Measurements from ENCODE around the gene CLDN14.
A peak's percentile ranks its signal among the peaks of the same experiment; 100 is the strongest.
"Not testable (repeated sequence)": the region's sequence is repeated elsewhere in the genome, so short reads cannot be mapped to it uniquely, and the experiment has no call there.

The CLDN14 gene

GRCh38 chr21:36499578-36500471 is 19.9 kb upstream of the CLDN14 start:
- DNase-seq, result no peak

DNA sequence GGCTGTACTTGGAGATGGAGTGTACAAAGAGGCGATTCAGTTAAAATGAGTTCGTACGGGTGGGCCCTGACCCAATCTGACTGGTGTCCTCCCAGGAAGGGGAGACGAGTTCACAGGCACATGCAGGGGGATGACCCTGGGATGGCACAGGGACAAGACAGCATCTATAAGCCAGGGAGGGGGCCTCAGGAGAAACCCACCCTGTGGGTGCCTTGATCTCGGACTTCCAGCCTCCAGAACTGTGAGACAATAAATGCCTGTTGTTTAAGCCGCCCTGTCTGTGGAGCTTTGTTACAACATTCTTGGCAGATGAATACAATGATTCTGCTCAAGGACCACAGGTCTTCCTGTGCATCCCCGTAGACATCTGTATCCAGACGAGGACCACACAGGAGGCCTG is 14.6 kb upstream of the CLDN14 start:
- no peak for DNase-seq

GRCh38 chr21:36491209-36491910 is 11.4 kb upstream of the CLDN14 start:
- DNase-seq, result no peak

- DNase-seq, result no peak
Measured at GRCh38 chr21:36489776-36490165, 9.8 kb upstream of the CLDN14 start.

GRCh38 chr21:36489103-36489775 is 9.3 kb upstream of the CLDN14 start:
- no peak for DNase-seq

GRCh38 chr21:36487641-36488307 is 7.9 kb upstream of the CLDN14 start:
- no peak for DNase-seq

GRCh38 chr21:36486246-36486645 is 6.3 kb upstream of the CLDN14 start:
- DNase-seq, result no peak

- DNase-seq, result no peak
Measured at GRCh38 chr21:36485476-36485875, 5.6 kb upstream of the CLDN14 start.

DNA sequence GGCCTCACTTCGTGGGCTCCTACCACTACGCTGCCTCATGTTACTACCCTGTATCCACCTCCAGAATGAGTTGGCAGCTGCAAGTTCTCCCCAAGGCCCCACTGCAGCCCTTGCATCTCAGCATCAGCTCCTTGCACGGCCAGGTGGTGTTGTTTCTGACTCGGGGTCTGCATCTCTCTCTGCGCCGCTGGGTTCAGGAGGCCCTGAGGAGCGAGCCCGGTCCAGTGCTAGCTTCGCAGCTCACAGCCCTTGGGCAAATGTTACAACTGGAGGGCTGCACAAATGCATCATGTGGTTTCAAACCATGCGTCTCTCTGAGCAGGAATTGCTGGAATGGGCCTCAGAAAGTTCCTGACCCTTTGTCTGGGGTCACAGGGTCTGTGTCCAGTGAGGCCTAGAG is 3.2 kb upstream of the CLDN14 start:
- DNase-seq, result no peak

DNA sequence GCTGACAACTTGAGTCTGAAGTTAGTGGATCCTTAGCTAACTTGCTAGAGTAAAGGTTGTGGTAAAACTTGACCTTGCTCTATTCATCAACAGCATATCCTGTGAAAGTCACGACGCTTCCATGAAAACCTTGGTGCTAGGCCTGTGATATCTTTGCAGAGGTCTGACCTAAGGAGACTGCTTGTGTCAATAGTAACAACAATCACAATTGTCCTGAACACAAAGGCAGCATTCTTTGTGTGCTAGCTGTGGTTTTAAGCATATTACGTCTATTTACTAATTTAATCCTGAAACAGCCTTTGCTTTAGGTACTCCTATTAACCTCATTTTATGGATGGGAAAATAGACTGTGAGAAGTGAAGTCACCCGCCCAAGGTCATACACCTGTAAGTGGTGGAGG is 2.8 kb upstream of the CLDN14 start:
- no peak for DNase-seq

- no peak for DNase-seq
Measured at GRCh38 chr21:36482181-36482580, 2.3 kb upstream of the CLDN14 start.

GRCh38 chr21:36481639-36482038 is 1.7 kb upstream of the CLDN14 start:
- DNase-seq, result no peak

DNA sequence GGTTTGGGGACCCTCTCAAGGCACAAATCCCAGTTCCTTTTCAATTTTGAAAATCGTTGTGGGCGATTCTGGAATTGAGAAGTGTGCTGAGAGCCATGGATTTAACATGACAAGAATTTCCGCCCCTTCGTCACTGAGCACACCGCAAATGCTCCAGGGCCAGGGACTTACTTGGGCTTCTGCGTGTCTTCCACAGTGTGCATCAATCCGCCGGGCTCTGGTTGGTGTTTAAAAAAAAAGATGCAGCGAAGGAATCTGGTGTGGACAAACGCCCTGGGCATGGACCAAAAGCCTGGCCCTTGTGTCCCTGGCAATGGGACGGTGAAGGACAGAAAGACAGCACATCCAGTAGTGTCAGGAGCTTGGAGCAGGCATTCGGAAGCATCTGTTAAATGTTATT is 696 bp upstream of the CLDN14 start:
- no peak for DNase-seq

DNA sequence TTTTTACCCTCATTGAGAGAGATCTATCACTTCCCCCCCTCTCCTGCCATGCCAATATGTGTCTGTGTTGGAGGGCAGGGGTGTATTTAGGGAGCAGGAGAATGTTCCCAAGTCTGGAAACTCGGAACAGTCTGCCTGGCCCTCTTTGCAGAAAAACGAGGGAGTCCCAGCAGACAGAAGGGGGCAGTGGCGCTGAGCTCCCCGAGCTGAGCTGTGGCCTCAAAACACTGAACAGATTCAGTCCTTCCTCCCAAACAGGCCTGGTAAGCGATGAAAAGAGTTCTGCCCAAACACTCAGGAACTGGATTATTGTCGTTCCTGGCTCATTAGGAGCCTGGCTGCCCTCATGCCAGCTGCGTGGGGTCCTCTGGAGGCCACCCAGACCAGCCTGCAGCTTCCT is 981 bp downstream of the CLDN14 start:
- no peak for DNase-seq

GRCh38 chr21:36478207-36478701 is 1.7 kb downstream of the CLDN14 start:
- DNase-seq, result no peak

- peak; percentile 7 for DNase-seq
Measured at GRCh38 chr21:36477559-36477958, 2.4 kb downstream of the CLDN14 start.

DNA sequence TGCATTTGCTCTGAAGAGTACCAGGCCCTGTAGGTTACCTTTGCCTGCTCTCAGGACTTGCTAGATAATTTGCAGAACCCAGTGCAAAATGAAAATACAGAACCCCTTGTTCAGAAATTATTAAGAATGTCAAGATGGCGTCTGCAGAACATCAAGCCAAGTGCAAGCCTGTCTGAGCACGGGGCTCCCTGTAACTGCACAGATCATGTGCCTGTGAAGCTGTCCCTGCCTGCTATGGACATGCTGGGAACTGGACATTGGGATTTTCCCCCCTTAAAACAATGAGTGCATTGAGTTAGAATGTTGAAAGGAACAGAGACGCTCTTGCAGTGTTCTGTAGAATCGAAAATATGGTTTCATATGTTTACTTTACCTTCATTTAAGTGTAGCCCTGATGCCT is 2.9 kb downstream of the CLDN14 start:
- DNase-seq, result no peak

DNA sequence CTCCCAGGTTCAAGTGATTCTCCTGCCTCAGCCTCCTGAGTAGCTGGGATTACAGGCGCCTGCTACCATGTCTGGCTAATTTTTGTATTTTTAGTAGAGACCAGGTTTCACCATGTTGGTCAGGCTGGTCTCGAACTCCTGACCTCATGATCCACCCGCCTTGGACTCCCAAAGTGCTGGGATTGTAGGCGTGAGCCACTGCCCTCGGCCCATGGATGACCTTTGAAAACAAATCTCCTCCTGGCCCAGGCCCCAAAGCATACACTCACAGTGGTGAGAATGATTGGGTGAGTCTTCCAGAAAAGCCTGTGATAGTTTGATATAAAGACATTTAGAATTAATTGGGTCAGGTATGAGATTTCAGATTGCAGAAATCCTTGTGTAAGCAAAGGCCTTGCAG is 3.4 kb downstream of the CLDN14 start:
- DNase-seq, result not testable (repeated sequence)

DNA sequence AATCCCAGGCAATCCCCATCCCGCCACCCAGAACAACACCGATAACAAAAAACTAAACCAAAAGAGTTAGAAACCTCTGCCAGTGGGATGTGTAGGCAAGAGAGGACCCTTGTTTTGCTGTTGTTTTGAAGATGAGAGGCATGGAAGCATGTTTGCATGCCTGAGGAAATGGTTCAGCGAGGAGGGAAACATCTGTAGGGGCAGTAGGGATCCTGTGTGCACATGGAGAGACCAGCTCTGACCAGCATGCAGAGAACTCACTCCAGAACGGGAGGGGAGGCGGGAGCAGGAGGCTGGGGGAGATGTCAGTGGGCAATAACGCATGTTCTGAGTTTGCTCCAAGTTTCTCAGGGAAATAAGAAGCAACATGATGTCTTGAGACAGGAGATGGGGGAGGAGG is 5.3 kb downstream of the CLDN14 start:
- DNase-seq, result no peak

GRCh38 chr21:36473203-36473602 is 6.7 kb downstream of the CLDN14 start:
- no peak for DNase-seq

DNA sequence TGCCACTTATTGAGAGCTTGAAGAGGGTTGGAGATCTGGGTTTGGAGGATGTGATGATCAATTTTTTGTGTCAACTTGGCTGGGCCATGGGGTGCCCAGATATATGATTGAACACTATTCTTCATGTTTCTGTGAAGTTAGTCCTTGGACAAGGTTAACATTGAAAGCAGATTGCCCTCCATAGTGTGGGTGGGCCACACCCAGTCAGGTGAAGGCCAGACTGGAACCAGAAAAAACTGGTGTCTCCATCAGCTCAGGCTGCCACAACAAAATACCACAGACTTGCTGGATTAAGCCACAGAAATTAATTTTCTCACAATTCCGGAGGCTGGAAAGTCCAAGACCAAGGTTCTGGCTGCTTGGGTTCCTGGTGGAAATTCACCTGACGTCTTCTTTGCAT is 7.5 kb downstream of the CLDN14 start:
- DNase-seq, result no peak

DNA sequence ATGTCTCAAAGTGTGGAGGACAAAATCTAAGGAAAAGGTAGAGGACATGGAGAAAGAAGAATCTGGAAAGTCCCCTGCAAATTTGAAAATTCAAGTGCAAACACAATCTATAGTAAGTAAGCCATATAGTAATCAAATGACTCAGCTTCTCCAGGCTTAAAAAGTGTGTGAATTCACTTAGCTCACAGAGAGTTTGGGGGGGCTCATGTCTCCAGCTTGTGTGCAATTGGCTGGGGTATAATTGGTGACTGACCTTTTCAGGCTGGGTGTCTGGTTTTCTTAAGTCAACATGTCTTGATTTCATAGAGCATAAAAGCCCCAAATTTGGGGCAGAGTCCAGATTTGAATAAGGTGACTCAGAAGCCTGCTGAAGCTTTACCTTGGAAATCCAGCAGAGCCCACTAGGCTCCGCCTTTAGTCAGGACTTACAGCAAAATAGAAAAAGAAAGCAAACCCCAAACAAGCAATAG is 8.6 kb downstream of the CLDN14 start:
- DNase-seq, result no peak

DNA sequence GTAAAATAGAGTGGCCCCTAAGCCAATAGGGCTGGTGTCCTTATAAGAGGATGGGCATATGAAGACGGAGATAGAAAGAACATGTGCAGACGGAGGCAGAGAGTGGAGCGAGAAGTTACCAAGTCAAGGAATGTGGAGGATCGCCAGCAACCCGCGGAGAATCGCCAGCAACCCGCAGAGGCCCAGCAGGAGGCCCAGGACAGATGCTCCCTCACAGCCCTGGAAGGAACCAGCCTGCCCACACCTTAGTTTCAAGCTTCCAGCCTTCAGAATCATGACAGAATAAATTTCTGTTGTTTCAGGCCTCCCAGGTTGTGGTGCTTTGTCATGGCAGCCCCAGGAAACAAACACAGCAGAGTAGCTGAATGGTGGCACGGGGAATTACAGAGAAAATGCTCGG is 9.6 kb downstream of the CLDN14 start:
- no peak for DNase-seq

Measured in DMS79 (cell line).